ENCODE measurements around the gene HARS1.
"Not testable (repeated sequence)": the region's sequence is repeated elsewhere in the genome, so short reads cannot be mapped to it uniquely, and the experiment has no call there.

Gene HARS1

DNA sequence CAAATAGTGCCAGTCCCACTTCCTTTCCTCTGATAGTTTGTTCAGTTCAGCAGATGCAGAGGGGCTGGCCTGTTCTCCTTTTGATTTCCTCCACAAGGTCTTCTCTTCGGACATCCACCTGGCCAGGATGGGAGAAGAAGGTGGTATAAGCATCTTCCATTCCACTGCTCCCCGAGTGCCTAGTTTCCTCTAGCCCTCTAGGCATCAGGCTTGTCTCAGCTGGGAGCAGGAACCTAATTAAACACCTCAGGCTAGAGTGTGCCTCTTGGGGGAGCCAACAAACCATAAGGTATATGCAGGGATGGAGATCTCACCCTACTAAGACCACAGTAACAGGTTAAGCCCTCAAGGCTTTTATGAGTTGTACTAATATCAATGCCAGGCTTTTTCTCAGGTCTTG is 17.0 kb downstream of the HARS1 start:
- no peak for DNase-seq

DNA sequence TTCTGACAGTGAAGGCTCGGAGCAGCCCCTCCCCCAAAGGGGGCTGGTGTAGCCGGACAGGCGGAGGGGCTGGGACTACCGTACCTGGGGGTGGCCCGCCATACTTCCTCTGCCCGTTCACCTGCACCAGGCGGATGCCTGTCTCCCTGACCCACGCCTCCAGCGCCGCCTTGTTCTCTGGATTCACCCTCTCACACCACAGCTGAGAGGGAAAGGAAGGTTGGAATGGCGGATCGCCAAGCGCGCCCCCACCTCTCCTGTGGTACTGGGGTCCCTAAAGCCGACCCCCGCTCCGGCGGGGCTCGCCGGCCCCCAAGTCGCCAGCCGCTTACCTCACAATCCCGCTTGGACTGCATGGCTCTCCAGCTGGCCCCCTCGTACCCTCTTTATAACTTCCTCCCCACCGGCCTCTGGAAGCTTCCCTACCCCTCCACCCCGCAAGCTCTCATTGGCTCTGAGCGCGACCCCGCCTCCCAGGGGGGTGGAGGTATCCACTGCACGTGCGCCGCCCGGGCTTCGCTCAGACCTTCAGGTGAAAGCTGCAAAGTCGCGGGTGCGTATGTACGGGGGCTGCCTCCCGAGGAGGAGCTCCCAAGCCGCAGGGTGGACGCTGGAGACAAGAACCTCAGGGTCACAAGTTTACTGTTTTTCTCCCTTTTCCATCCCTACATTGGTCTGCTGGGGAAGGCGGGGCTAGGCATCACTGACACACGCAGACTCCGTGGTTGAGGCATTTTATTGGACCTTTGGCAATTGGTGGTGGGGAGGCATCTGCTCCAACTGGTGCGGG is 17.8 kb downstream of the HARS1 start, which contains the start of gene DND1:
TSS of gene DND1 (minus strand) at position 390 of the 790 bp plus-strand sequence. CDS start at position 356, 34 bp downstream.
- no peak for DNase-seq

DNA sequence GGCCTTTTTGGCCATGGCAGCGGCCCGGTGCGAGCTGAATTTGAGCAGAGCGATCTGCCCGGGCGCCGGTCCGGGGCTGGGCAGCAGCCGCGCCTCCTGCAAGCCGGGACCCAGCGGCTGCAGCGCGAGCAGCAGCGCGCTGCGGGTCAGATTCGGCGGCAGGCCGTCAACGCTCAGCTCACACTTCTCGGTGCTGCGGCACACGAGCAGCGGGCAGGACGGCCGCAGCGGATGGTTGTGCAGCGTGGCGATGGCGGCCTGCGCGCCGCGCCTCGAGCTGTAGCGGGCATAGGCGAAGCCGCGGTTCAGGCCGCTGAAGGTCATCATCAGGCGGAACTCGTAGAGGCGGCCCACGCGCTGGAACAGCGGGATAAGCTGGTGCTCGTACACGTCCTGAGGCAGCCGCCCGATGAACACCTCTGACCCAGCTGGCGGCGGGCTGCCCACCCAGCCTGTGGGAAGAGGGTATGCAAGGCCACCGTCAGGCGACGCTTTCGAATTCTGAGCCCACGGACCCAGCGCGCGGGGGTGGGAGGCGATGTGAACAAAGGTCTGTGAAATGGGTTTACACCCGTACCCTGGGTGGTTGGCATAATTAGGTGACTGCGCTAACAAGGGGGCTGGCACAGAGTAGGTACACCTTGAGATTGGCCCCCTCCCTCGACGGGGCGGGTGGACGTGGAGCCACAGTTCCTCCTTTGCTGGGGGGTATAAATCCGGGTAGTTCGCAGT is 18.5 kb downstream of the HARS1 start:
- DNase-seq, result no peak

DNA sequence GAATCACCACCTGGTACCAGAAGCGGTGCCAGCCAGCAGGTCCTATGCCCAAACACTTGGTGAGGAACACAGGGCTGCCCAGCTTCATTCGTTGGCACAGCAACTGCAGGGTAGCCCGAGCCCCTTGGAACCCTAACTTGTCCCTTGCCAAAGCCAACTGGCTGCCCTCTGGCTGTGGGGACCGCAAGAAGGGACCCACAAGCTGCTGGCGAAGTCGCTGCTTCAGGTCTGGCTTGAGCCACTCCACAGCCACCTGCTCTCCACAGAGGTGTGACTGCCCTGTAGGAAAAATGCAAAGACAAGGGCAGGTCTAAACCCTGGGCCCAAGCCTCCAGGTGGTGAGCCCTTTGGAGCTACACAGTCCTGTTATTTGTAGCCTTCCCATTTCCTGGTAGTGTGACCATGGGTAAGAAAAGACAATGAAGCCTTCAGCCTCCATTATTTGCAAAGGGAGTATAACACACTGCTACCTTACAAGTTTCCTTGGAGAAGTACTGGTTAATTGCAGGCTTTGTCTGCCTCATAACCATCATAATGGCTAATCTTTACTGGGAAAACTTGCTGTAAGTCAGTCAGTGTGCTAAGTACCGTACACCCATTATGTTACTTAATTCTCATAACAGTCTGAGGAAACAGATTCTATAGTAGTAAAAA is 19.6 kb downstream of the HARS1 start:
- no peak for DNase-seq

DNA sequence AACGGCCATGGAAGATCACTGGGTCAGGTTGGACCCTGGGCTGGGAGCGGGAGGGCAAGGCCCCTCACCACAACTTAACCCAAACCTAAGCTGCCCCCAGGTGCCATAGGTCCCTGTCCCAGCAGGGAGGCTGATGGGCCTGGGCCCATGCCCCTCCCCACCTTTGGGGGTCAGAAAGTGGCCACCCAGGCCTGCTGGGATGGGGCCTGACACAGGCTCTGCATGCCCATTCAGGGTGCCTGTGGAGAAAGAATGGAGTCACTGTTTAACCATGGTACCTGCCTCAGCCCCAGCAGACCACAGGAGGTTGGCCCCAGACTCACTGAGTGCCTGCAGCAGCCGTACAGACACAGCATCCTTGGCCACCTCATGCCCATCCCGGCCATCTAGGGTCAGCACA is 20.1 kb downstream of the HARS1 start:
- DNase-seq, result not testable (repeated sequence)

DNA sequence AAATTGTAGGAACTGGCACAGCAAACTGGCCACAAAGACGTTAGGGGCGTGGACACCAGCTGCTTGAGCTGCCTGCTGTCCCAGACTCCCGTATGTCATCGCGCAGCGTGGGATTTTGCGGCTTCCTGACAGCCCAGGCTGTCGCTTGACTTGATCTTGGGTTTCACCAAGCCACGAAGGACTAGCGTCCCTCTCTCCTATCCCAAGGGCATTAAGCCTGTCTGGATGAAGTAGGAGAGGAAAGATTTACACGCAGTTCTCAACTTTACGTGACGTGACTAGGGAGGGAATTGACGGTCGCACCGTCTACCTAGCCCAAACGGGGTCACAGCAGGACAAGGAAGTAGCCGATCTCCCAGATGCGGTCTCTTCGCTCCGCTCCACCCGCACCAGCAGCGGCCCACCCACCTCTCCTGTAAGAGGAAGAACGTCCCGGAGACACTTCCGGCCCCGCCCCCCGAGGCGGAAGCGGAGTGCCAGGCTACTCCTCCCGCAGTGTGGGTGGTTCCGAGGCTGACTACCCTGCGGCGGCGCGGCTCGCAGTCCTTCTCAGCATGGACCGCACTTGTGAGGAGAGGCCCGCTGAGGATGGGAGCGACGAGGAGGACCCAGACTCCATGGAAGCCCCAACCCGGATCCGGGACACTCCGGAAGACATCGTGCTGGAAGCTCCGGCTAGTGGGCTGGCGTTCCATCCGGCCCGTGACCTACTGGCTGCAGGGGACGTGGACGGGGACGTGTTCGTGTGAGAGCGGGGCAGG is 26.6 kb downstream of the HARS1 start, which contains the start of gene WDR55:
TSS of gene WDR55 (plus strand) at position 546 of the 761 bp plus-strand sequence. CDS start at position 555, 9 bp downstream.
- DNase-seq, result peak; percentile 31

DNA sequence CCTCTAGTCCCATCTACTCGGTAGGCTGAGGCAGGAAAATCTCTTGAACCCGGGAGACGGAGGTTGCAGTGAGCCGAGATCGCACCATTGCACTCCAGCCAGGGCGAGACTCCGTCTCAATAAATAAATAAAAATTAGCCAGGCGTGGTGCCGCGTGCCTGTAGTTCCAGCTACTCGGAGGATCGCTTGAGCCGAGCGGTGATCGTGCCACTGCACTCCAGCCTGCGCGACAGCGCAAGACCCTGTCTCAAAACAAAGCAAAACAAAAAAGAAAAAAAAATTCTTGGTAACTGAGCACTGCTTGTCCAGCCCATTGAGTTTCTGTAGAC is 27.2 kb downstream of the HARS1 start:
- no peak for DNase-seq

DNA sequence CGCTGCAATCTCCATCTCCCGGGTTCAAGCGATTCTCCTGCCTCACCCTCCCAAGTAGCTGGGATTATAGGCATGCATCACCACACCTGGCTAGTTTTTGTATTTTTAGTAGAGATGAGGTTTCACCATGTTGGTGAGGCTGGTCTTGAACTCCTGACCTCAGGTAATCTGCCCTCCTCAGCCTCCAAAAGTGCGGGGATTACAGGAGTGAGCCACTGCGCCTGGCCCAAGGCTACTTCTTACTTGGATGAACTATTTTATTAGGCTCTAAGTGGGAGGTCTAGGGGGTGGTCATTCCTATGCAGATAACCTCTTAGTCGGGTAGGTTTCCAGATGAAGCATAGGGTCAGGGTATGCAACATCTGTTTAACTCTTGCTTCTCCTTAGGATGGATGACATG is 30.8 kb downstream of the HARS1 start:
- not testable (repeated sequence) for DNase-seq

DNA sequence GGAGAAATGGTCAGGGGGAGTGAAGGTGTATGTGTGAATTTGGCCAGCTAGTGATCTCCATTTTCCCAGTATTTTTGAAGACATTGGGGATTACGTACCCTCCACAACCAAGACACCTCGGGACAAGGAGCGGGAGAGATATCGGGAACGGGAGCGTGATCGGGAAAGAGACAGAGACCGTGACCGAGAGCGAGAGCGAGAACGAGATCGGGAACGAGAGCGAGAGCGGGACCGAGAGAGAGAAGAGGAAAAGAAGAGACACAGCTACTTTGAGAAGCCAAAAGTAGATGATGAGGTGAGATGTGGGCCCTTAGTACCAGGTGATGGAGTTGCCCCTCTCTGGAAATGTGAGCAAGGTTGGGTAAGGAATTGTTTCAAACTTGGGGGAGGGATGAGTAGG is 32.3 kb downstream of the HARS1 start:
- no peak for DNase-seq

DNA sequence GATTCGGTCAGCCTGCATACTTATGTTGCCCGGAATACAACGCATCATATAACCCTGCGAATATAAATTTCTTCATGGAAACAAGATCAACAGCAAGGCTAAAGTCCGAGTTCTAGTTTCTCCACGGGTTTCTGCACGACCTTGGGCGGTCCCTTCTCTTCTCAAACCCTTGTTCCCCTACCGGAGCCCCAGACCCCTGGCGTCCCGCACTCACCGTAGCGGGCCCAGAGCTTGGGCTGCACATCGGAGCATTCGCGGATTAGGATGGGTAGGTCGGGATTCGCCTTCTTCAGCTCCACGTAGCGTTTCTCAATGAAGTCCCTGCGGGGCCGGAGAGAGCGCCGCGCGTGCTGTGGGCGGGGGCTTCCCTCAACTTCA is 44.1 kb downstream of the HARS1 start:
- DNase-seq, result no peak

DNA sequence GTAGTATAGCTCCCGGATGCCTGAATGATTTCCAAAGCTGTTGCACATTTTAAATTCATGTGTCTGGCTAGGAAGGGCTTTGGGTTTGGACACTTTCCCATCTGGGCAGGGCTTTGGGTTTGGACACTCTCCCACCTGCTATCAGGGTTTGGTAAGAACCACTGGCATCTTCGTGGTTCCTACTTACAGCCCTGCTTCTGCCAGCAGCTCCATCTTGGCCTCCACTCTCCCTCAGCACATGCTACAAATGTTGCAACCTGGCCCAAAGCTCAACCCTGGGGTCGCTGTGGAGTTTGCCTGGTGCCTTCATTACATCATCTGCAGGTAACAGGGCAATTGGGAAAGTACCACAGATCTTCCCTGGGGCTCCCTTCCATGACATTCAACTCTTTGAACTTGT is 48.5 kb downstream of the HARS1 start:
- DNase-seq, result no peak

DNA sequence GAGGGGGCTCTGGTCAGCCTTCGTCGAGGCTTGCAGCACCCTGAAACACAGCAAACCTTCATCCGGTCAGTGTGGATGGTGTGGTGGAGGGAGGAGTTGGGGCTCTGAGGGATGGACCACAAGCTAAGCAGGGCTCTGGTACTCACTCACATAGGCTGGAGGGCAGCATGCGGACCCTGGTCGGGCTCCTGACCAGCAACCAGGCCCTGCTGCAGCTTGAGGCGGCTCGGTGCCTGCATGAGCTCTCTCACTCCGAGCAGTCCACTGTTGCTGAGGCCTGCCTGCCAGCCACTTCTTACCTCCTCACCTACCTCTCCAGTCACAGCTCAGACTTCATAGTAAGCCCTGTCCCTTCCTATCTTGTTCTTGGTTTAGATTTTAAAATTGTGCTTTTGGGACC is 49.5 kb downstream of the HARS1 start:
- DNase-seq, result no peak

DNA sequence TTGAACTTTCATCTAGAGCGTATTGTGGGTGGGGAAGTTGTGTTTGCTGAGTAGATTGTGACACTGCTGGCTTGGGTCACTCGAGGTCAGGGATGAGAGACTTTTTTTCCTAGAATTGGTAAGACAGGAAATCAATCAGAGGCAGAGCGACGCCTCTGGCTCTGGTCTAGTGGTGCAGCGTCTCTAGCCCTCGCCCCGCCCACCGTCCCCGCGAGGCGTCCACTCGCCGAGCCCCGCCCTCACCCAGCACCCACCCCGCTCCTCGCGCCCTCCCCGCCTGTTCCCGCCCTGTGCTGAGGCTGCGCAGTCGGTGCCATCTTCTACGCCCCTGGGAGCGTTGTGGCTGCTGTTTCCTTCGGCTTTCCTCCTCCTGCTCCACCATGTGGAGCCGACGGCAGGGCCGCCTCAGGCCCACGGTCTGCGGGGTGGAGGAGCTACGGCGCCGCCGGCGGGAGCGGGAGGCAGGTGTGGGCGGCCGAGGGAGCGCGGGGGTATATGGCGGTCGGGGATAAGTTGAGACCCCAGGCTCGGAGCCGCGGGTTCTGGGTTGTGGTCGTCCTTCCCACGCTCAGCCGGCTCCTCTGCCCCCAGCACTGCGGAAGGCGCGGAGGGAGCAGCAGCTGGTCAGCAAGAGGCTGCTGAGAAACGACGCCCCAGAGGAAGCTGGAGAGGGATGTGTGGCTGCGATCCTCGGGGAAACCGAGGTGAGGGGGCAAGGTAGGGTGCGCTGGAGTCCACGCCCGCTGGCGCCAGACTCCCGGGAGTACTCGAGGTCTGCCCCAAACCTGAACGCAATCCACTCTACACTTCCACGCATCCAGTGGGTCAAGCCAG is 51.8 kb downstream of the HARS1 start, which contains the start of gene TMCO6:
TSS of gene TMCO6 (plus strand) at position 304 of the 834 bp plus-strand sequence. CDS start at position 381, 77 bp downstream.
- peak; percentile 51 for DNase-seq

DNA sequence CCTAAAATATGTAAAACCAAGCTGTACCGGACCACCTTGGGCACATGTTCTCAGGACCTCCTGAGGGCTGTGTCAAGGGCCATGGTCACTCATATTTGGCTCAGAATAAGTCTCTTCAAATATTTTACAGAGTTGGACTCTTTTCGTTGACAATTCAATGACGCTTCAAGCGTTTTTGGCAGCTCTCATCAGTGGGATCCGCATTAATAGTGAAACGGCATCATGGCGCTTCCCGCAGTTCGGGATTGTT is 52.3 kb downstream of the HARS1 start:
- not testable (repeated sequence) for DNase-seq

DNA sequence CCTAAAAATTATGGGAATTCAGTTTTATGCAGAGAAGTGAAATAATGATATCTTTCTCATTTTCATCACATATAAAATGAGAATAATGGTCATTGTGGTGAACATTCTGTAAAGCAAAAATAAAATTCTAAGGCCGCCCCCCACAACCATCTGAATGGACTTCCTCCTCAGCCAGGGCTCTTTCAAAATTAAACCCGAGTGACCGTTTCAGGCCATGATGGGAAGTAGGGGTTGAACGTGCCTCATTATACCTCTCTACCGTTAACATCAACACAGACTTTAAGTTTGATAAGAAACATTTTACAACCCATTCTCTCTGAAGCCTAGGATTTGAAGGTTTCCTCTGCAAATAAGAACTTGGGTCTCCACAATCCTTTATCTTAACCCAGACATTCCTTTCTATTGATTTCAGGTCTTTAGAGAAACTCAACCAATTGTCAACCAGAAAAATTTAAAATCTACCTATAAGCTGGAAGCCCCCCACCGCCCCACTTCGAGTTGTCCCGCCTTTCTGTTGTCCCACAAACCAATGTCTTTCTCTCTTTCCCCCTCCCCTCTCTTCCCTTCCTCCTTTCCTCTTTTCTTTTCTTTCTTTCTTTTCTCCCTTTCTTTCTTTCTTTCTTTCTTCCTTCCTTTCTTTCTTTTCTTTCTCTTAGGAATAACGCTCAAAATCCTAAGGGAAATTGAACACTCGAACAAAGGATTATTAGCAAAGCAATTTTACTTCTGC is 53.6 kb downstream of the HARS1 start:
- no peak for DNase-seq

DNA sequence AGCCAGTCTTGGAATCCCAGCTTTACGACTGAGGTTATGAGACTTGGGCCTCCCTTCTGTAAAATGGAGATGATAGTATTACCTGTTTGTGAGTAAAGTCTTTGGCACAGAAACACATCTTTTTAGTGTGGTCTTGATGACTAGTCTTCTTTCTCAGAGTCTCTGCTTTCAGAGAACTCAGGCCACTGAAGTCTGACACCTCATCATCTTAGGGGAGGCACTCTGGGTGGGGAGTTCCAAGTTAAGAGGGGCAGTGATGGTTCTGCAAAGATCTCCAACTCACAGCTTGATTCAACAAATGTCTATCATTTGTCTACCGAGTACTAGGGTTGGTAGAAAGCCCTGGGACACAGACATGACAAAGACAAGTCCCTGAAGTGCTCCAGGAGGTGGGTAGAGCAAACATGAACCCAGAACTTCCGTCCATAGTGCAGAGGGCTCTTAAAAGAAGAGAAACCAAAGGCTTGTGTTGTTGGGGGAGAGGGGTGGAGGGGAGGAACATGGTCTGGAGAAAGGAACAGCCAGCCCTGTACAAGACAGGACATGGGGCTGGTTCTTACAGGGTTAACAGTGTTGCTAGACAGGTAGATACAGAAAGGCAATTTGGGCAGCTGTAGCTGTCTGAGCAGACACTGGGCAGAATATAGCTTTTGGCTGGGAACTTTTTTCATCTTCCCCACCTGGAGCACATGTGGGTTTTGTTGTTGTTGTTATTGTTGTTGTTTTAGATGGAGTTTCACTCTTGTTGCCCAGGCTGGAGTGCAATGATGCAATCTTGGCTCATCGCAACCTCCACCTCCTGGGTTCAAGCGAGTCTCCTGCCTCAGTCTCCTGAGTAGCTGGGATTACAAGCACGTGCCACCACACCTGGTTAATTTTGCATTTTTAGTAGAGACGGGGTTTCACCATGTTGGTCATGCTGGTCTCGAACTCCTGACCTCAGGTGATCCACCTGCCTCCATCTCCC is 55.6 kb downstream of the HARS1 start:
- DNase-seq, result no peak

DNA sequence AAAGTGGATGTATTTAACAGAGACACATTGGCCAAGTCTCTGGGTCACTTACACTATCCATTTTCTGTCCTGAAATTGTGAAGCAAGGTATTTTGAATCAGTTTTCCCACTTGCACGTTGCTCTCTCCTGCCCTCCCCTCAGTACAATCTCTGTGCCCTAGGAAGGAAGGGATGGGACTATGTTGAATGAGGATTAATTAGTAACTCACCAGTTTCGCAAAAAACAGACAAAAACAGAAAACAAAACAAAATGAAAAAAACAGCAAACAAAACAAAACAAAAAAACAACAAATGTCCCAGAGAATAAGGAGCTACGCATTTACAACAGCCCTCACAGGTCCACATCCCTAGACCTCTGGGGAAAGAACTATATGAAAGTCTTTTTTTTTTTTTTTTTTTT is 57.1 kb downstream of the HARS1 start:
- DNase-seq, result no peak

DNA sequence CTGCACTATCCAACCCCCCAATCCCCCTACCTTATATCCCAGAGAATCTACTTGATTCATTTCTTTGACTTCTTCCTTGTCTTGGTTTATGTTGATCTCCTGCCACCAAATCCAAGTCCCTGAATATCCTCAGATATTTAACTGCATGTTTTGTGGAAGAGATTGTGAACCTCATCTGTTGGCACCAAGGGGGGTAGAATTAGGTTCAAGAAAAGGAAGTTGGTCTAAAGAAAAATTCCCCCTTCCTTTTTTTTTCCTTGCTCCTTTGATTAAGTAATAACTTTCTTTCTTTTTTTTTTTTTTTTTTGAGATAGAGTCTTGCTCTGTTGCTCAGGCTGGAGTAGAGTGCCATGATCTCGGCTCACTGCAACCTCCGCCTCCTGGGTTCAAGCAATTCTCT is 57.7 kb downstream of the HARS1 start:
- no peak for DNase-seq

DNA sequence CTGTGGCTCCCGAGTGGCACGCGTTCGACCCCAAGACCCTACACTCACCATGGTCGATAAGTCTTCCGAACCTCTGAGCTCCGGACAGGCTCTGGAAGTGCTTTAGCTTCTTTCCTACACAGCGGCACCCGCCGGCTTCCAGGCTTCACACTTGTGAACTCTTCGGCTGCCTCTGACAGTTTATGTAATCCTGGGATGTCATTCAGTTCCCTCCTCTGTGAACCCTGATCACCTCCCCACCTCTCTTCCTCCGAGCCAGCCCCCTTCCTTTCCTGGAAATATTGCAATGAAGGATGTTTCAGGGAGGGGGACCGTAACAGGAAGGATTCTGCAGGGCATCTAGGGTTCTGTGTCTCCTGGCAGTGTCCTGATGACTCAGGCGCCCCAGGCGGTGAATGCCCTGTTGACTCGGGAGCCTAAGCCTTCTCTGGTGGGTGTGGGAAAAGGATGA is 58.1 kb downstream of the HARS1 start, which contains the start of gene CD14:
TSS of gene CD14 (minus strand) at position 155 of the 451 bp plus-strand sequence. CDS start at position 51, 104 bp downstream.
- no peak for DNase-seq

Measured in NCI-H524 treated with DMSO at 0.1 percent for 48 hours (cell line).